Thoracic aorta (tissue), 2 donors: ENCODE measurements around the gene RTL10. TPM values are rescaled to one million over a fixed set of nuclear protein-coding genes. Genes with fewer than 3 reads are reported as not detected.

Experiments
- ATAC-seq: fragments of 150-250 bp; one replicate; pipeline ENCODE4 v1.8.0; 2017; ENCODE audit warnings: low read depth; ENCODE audit not compliant: insufficient number of reproducible peaks, low FRiP score
- DNase-seq: peaks from one replicate; pipeline ENCODE4 v3.0.0-alpha.2; 2020; ENCODE audit warnings: low spot score
- H3K27ac ChIP-seq, 2 donors: fragments of 200-600 bp; sonication (generic); 1 replicate in 1 of 2; 2 replicates in 1 of 2; pipeline ENCODE4 v1.5.1; 2016; ENCODE audit warnings: mild to moderate bottlenecking in 2 of 2, moderate library complexity in 2 of 2
- H3K27me3 ChIP-seq: fragments of 200-600 bp; sonication (generic); replicated peaks from 2 replicates; pipeline ENCODE4 v1.6.0; 2016; ENCODE audit warnings: mild to moderate bottlenecking; ENCODE audit not compliant: insufficient read depth
- H3K36me3 ChIP-seq: fragments of 200-600 bp; sonication (generic); one replicate; pipeline ENCODE4 v1.5.1; 2016
- H3K4me1 ChIP-seq, 2 donors: fragments of 200-600 bp; sonication (generic); 1 replicate in 1 of 2; 2 replicates in 1 of 2; pipeline versions ENCODE4 v1.5.1 to v1.6.0; 2016; ENCODE audit warnings: low read depth in 2 of 2, mild to moderate bottlenecking in 1 of 2; ENCODE audit not compliant: control insufficient read depth in 1 of 2
- H3K4me3 ChIP-seq: fragments of 200-600 bp; sonication (generic); 2 replicates; pipeline ENCODE4 v1.5.1; 2016; ENCODE audit warnings: mild to moderate bottlenecking
- H3K9me3 ChIP-seq: fragments of 200-600 bp; sonication (generic); 2 replicates; pipeline ENCODE4 v1.5.1; 2016
- CTCF ChIP-seq: fragments of 200-600 bp; sonication (generic); IDR thresholded peaks from one replicate; pipeline ENCODE4 v1.5.1; 2019; ENCODE audit warnings: antibody characterized with exemption
- total RNA-seq, 2 donors: library from RNA; depleted of rRNA; stranded (reverse); fragments of >200 nt; gene quantifications; one replicate each; pipeline versions ENCODE4 v1.1.0 to v1.2.3, GENCODE V29; 2016

RTL10 gene
- total RNA-seq, 2 donors from 2014 or later, result 11.8 to 17.2 TPM

DNA sequence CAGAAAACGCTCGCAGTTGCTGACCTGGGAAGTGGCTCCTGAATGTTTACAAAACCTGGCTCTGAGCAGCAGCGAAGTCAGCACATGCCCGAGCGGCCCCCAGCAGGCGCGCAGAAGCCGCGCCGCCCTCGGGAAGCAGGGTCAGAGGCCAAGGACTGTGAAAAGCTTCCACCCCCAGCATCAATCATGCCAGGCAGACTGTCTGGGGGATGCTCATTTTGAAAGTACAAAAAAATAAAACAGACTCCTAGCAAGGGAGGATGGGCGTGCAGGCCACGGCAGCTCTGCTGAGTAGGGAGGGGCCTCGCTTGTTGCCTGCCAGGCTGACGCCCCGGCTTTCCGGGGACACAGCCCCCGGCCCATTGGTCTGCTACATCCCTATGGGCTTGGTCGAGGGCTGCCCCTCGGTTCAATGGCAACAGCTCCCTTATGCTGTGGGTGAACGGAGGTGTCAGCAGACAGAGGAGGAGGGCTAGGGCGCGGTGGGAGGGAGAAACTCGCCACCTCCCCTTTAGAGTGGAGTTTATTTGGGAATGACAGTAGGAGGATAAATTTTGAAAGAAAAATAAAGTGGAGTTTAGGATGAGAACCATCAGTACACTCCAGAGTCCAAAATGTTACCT is 37.7 kb upstream of the RTL10 start:
- no peak for TF ChIP-seq CTCF
- Histone ChIP-seq H3K4me1 (no peaks in the 10 kb centered on the region), H3K9me3 (no peaks in the 10 kb centered on the region), H3K4me3 (no peak overlapping the region), H3K27ac (no peak overlapping the region), H3K36me3 (peaks cover 14% of the 10 kb centered on the region), H3K27me3 (no peaks in the 10 kb centered on the region)
- no peak for DNase-seq
- no peak for ATAC-seq

GRCh38 chr22:19891317-19892256 is 36.9 kb upstream of the RTL10 start:
- Histone ChIP-seq H3K36me3 (peaks cover 14% of the 10 kb centered on the region), H3K4me3 (peak overlapping the region; percentile 39), H3K9me3 (no peaks in the 10 kb centered on the region), H3K27me3 (no peaks in the 10 kb centered on the region), H3K27ac (no peak overlapping the region), H3K4me1 (no peaks in the 10 kb centered on the region)
- TF ChIP-seq CTCF, result no peak
- DNase-seq, result no peak
- ATAC-seq, result no peak

DNA sequence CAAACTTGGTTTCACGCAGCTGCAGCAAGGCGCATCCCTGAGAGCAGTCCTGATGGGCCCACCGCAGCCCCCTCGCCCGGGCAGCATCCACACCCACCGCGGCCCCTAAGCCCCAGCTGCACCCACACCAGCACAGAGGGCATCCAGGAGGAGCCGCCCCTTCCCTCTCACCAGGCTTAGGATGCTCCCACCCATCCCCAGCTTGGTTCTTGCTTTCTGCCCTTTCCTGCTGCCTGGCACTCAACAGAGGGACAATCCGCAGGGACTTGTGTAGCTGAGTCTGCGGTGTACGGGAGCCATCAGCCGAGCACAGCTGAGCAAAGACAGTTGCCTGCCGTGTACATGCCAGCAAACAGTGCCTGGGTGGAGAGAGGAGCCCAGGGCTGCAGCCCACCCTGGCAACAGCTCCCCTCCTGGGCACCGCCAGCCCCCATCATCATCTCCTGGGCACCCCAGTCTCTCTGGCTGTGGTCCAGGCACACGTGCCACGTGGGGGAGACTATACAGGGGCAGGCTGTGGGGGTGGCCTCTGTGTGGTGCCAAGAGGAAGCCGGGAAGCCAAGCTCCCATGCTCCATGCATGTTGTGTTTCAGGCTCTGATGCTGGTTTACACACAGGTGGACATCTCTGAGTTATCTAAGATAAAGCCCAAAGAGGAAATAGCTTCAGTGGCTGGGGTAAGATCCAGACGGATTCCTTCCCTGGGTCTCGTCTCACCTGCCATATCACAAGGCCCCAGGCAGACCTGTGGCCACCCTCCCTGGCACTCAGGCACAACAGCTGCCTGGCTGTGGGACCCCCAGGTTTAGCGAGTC is 36.0 kb upstream of the RTL10 start:
- H3K36me3 ChIP-seq, result peaks cover 14% of the 10 kb centered on the region
- ATAC-seq (no peak), DNase-seq (no peak)
- H3K27ac ChIP-seq, result no peak overlapping the region
- no peak overlapping the region for H3K4me3 ChIP-seq
- no peaks in the 10 kb centered on the region for H3K9me3 ChIP-seq
- TF ChIP-seq CTCF, result no peak
- no peaks in the 10 kb centered on the region for H3K27me3 ChIP-seq
- H3K4me1 ChIP-seq, result no peaks in the 10 kb centered on the region

DNA sequence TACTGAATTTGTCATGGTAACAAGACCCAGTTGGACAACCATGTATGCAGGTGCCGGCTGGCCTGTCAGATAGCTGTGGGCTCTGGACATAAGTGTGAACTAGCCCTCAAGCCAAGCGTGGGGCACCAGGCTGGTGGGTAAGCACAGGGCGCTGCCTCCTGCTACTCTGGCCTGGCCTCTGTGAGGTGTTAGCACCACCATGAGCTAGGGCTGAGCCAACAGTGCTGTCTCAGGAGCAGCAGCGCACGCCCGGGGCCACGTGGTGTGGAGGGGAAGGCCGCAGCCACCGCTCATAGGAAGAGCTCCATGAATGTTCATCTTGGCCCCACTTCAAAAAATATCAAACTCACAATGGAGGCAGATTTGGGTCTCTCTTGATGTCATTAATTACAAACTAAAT is 35.3 kb upstream of the RTL10 start:
- Histone ChIP-seq H3K27ac (no peak overlapping the region), H3K4me3 (no peak overlapping the region)

More for the DNA sequence above, 35.3 kb upstream of the RTL10 start:
- Histone ChIP-seq H3K9me3 (no peaks in the 10 kb centered on the region), H3K36me3 (peaks cover 14% of the 10 kb centered on the region), H3K27me3 (no peaks in the 10 kb centered on the region), H3K4me1 (no peaks in the 10 kb centered on the region)
- DNase-seq (no peak), ATAC-seq (no peak)
- no peak for TF ChIP-seq CTCF
